A673 (cell line): ENCODE measurements around the gene C15orf62. TPM values are rescaled to one million over a fixed set of nuclear protein-coding genes. Genes with fewer than 3 reads are reported as not detected.

Experiments
- BruUV-seq: library from RNA; stranded (reverse); fragments of 400-500 nt; replicated peaks from 2 replicates; lab custom pipeline; 2021; lab: Mats Ljungman, UMichigan
- CTCF ChIA-PET: fragments of 300-600 bp; sonication (Branson Sonifier 250); formaldehyde crosslinking; loops from one replicate; lab custom pipeline; 2022; ENCODE audit warnings: antibody characterized with exemption; lab: Charles Lee
- POLR2A ChIA-PET: fragments of 300-600 bp; sonication (Branson Sonifier 250); formaldehyde crosslinking; loops from one replicate; lab custom pipeline; 2022; ENCODE audit warnings: antibody characterized with exemption; ENCODE audit not compliant: low non-redundant PET; lab: Charles Lee
- DNase-seq: peaks from one replicate; pipeline ENCODE4 v3.0.0-alpha.2; 2015; ENCODE audit warnings: low spot score
- H3K27ac ChIP-seq: fragments of 200-600 bp; sonication (generic); 2 replicates; pipeline ENCODE4 v1.5.1; 2016; ENCODE audit warnings: mixed run types, low read depth, mild to moderate bottlenecking, mixed read lengths, antibody characterized with exemption, low read length; ENCODE audit not compliant: poor library complexity, severe bottlenecking
- H3K27me3 ChIP-seq: fragments of 200-600 bp; sonication (generic); replicated peaks from 2 replicates; pipeline ENCODE4 v1.6.1; 2017; ENCODE audit warnings: mixed run types, low read depth, mild to moderate bottlenecking, mixed read lengths, antibody characterized with exemption, low read length; ENCODE audit not compliant: insufficient read depth, poor library complexity
- H3K36me3 ChIP-seq: fragments of 200-600 bp; sonication (generic); 2 replicates; pipeline ENCODE4 v1.6.1; 2016; ENCODE audit warnings: mixed run types, mild to moderate bottlenecking, mixed read lengths, antibody characterized with exemption, low read length; ENCODE audit not compliant: insufficient read depth, poor library complexity, severe bottlenecking
- H3K4me1 ChIP-seq: fragments of 200-600 bp; sonication (generic); 2 replicates; pipeline ENCODE4 v1.6.1; 2017; ENCODE audit warnings: mixed run types, mild to moderate bottlenecking, mixed read lengths, antibody characterized with exemption, low read length; ENCODE audit not compliant: insufficient read depth, poor library complexity, severe bottlenecking
- H3K4me3 ChIP-seq: fragments of 200-600 bp; sonication (generic); 2 replicates; pipeline ENCODE4 v1.5.1; 2016; ENCODE audit warnings: low read depth, mixed run types, mild to moderate bottlenecking, mixed read lengths, low read length; ENCODE audit not compliant: poor library complexity, severe bottlenecking
- H3K9me3 ChIP-seq: fragments of 200-600 bp; sonication (generic); 2 replicates; pipeline ENCODE4 v1.6.1; 2016; ENCODE audit warnings: mixed run types, low read depth, mild to moderate bottlenecking, mixed read lengths, antibody characterized with exemption, low read length; ENCODE audit not compliant: poor library complexity, severe bottlenecking
- CTCF ChIP-seq: fragments of 300-800, 200-600 bp; sonication (generic); conservative IDR thresholded peaks from 2 replicates; pipeline ENCODE4 v1.5.1; 2017; ENCODE audit warnings: low read depth, mild to moderate bottlenecking, antibody characterized with exemption, low read length, moderate library complexity, mixed read lengths
- EZH2 ChIP-seq: fragments of 200-600 bp; sonication (generic); IDR thresholded peaks from 2 replicates; pipeline ENCODE4 v1.6.1; 2017; ENCODE audit warnings: borderline replicate concordance, low read depth, mild to moderate bottlenecking, mixed read lengths, antibody characterized with exemption, low read length; ENCODE audit not compliant: poor library complexity, severe bottlenecking
- intact Hi-C: fragments of 100-400 bp; cut with micrococcal nuclease; formaldehyde crosslinking; loops from one replicate; pipeline ENCODE4 v1.10.0; 2022; ENCODE audit not compliant: unreplicated experiment
- total RNA-seq: library from RNA; stranded (reverse); gene quantifications from 2 replicates; pipeline ENCODE4 v1.2.3, GENCODE V29; 2021

The C15orf62 gene
- total RNA-seq, 1 experiment from 2014 or later = 0.62 TPM

GRCh38 chr15:40785164-40785563 lies 15.4 kb downstream of the C15orf62 start:
- no peak overlapping the region for H3K4me3 ChIP-seq
- intact Hi-C loops = no loop called here
- no peaks in the 10 kb centered on the region for H3K9me3 ChIP-seq
- ChIA-PET CTCF (interaction anchor here (0.6 kb wide), 1 partner anchor 39 kb away, joined by 4 read pairs; no protein-coding TSS in a partner anchor), POLR2A (no interaction called here)
- no peak overlapping the region for H3K27ac ChIP-seq
- no peaks in the 10 kb centered on the region for H3K36me3 ChIP-seq
- peaks cover 11% of the 10 kb centered on the region for H3K4me1 ChIP-seq
- BruUV-seq = no TSS peak
- DNase-seq = no peak
- no peaks in the 10 kb centered on the region for H3K27me3 ChIP-seq
- TF ChIP-seq EZH2 (no peak), CTCF (no peak)

GRCh38 chr15:40785814-40786213 lies 16.0 kb downstream of the C15orf62 start:
- POLR2A ChIA-PET = no interaction called here
- DNase-seq = no peak
- no peak overlapping the region for H3K4me3 ChIP-seq
- H3K9me3 ChIP-seq = no peaks in the 10 kb centered on the region
- CTCF ChIA-PET = interaction anchor here (0.5 kb wide), 1 partner anchor 39 kb away, joined by 9 read pairs; no protein-coding TSS in a partner anchor
- H3K36me3 ChIP-seq = no peaks in the 10 kb centered on the region
- no peak for TF ChIP-seq CTCF
- TF ChIP-seq EZH2 = no peak
- no peaks in the 10 kb centered on the region for H3K27me3 ChIP-seq
- H3K4me1 ChIP-seq = peaks cover 11% of the 10 kb centered on the region
- intact Hi-C loops = no loop called here
- H3K27ac ChIP-seq = no peak overlapping the region
- no TSS peak for BruUV-seq

- no TSS peak for BruUV-seq
- Histone ChIP-seq H3K4me1 (peaks cover 11% of the 10 kb centered on the region), H3K4me3 (no peak overlapping the region), H3K9me3 (no peaks in the 10 kb centered on the region), H3K36me3 (no peaks in the 10 kb centered on the region), H3K27me3 (no peaks in the 10 kb centered on the region), H3K27ac (peak overlapping the region; percentile 27)
- POLR2A ChIA-PET = no interaction called here
- TF ChIP-seq CTCF = no peak
- TF ChIP-seq EZH2 = no peak
- peak; percentile 61 for DNase-seq
- intact Hi-C loops = no loop called here
- CTCF ChIA-PET = interaction anchor here (2.1 kb wide), 1 partner anchor 71 kb away, joined by 10 read pairs; no protein-coding TSS in a partner anchor
Measured at GRCh38 chr15:40787344-40787841, 17.6 kb downstream of the C15orf62 start.
